Kidney (tissue), 14 donors: Measurements from ENCODE around the gene HMOX1. TPM values are rescaled to one million over a fixed set of nuclear protein-coding genes. Genes with fewer than 3 reads are reported as not detected.

Source experiments
- DNase-seq, 5 donors: peaks; one replicate each; pipeline ENCODE4 v3.0.0-alpha.2; 2013 to 2020
- FAIRE-seq: peaks from 2 replicates; lab custom pipeline; 2012; peaks lifted over from hg19 to GRCh38; lab: Jason Lieb, UNC
- H3K27ac ChIP-seq, 2 donors: one replicate each; pipeline ENCODE4 v1.7.0; 2013; ENCODE audit warnings: low read depth in 2 of 2, low read length in 2 of 2, inconsistent platforms in 1 of 2
- H3K27me3 ChIP-seq: one replicate; pipeline ENCODE4 v1.7.1; 2013; ENCODE audit warnings: low read length, inconsistent platforms; ENCODE audit not compliant: control insufficient read depth, insufficient read depth
- H3K36me3 ChIP-seq, 3 donors: one replicate each; pipeline versions ENCODE4 v1.7.0 to v1.7.1; 2013; ENCODE audit warnings: low read length in 3 of 3, control low read depth in 1 of 3, inconsistent platforms in 1 of 3; ENCODE audit not compliant: insufficient read depth in 3 of 3, control insufficient read depth in 2 of 3
- H3K4me1 ChIP-seq, 3 donors: one replicate each; pipeline versions ENCODE4 v1.7.0 to v1.7.1; 2013; ENCODE audit warnings: low read length in 3 of 3, inconsistent platforms in 1 of 3, low read depth in 1 of 3; ENCODE audit not compliant: control insufficient read depth in 2 of 3, insufficient read depth in 2 of 3
- H3K4me3 ChIP-seq, 3 donors: one replicate each; pipeline versions ENCODE4 v1.7.0 to v1.8.1; 2013; ENCODE audit warnings: low read length in 3 of 3, control low read depth in 1 of 3, inconsistent platforms in 1 of 3
- H3K9ac ChIP-seq, 3 donors: one replicate each; pipeline versions ENCODE4 v1.7.0 to v1.7.1; 2013; ENCODE audit warnings: low read length in 3 of 3, control low read depth in 1 of 3, inconsistent platforms in 1 of 3
- H3K9me3 ChIP-seq, 3 donors: one replicate each; pipeline versions ENCODE4 v1.7.0 to v1.7.1; 2013; ENCODE audit warnings: low read length in 3 of 3, control low read depth in 1 of 3, inconsistent platforms in 1 of 3; ENCODE audit not compliant: control insufficient read depth in 2 of 3, insufficient read depth in 1 of 3
- intact Hi-C: fragments of 100-400 bp; cut with DNase I; formaldehyde crosslinking; loops from one replicate; pipeline ENCODE4 v1.11.1; 2022
- polyA plus RNA-seq: library from polyadenylated mRNA; stranded (reverse); fragments of 350-450 nt; fragmentation: Illumina TruSeq; extraction: RNeasy Lipid Tissue Mini Kit (QIAGEN cat#74804); gene quantifications from one replicate; pipeline ENCODE4 v1.2.3, GENCODE V29; 2014; ENCODE audit warnings: low read depth, low replicate concordance; ENCODE audit not compliant: insufficient read depth
- total RNA-seq: library from RNA; stranded (reverse); fragmentation: NEBNext Ultra II Directional; extraction: Animal tissue kit (Norgen Biotek cat#: 25700); gene quantifications from one replicate; pipeline ENCODE4 v1.2.1, GENCODE V29; 2021
- TF ChIP-seq, protein P1 (sequence below): IDR thresholded peaks from 3 replicates; pipeline ENCODE4 v1.5.1; 2012; ENCODE audit warnings: mild to moderate bottlenecking, moderate library complexity, borderline replicate concordance; ENCODE audit not compliant: insufficient read depth; ENCODE audit errors: extremely low read depth
- donor health status: control.
- donor health status: control.
- donor health status: control.
- donor health status: control.
- donor health status: control.
- donor health status: DM: yes; HTN: yes; CAD: no.
- donor health status: Normal renal cell carcinoma (clear cell type).

HMOX1 gene
- total and polyA plus RNA-seq, 2 donors from 2014 or later: 37.7 to 234 TPM

DNA sequence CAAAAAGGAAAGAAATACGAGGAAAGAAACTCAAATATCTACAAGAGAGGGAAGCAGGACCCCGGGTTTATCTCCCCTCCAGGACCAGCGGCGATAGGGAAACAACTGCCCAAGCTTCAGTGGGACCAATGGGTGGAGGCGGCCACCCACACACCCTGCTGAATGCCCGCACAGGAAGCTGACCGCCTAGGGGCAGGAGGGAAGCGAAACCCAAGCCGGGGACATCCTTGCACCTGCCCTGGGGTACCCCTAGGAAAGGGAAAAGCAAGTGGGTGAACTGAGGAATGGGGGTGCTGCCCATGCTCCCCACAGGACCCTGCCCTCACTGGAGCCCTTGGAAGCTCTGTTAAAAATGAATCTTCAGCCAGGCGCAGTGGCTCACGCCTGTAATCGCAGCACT is 27.6 kb upstream of the HMOX1 start:
- H3K27ac ChIP-seq: no peak overlapping the region
- TF ChIP-seq, protein P1, sequence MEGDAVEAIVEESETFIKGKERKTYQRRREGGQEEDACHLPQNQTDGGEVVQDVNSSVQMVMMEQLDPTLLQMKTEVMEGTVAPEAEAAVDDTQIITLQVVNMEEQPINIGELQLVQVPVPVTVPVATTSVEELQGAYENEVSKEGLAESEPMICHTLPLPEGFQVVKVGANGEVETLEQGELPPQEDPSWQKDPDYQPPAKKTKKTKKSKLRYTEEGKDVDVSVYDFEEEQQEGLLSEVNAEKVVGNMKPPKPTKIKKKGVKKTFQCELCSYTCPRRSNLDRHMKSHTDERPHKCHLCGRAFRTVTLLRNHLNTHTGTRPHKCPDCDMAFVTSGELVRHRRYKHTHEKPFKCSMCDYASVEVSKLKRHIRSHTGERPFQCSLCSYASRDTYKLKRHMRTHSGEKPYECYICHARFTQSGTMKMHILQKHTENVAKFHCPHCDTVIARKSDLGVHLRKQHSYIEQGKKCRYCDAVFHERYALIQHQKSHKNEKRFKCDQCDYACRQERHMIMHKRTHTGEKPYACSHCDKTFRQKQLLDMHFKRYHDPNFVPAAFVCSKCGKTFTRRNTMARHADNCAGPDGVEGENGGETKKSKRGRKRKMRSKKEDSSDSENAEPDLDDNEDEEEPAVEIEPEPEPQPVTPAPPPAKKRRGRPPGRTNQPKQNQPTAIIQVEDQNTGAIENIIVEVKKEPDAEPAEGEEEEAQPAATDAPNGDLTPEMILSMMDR: no peak

GRCh38 chr22:35354068-35354467 is 26.8 kb upstream of the HMOX1 start:
- Histone ChIP-seq H3K9ac (no peak overlapping the region), H3K9me3 (no peaks in the 10 kb centered on the region), H3K27ac (no peak overlapping the region), H3K4me3 (no peak overlapping the region), H3K36me3 (no peaks in the 10 kb centered on the region), H3K27me3 (no peaks in the 10 kb centered on the region), H3K4me1 (peaks cover 0 to 15% (median 0%) of the 10 kb centered on the region in 3 donors)
- intact Hi-C loops: no loop called here
- DNase-seq: peak in 1 of 5 donors; percentile 57
- FAIRE-seq: no peak
- TF ChIP-seq, protein P1: no peak

More for the DNA sequence above, 27.6 kb upstream of the HMOX1 start:
- Histone ChIP-seq H3K4me1 (peaks cover 0 to 15% (median 0%) of the 10 kb centered on the region in 3 donors), H3K9me3 (no peaks in the 10 kb centered on the region), H3K4me3 (no peak overlapping the region), H3K27me3 (no peaks in the 10 kb centered on the region), H3K9ac (no peak overlapping the region), H3K36me3 (peaks cover 0 to under 1% (median under 1%) of the 10 kb centered on the region in 3 donors)
- intact Hi-C loops: no loop called here
- DNase-seq: peak in 1 of 5 donors; percentile 71
- no peak for FAIRE-seq

DNA sequence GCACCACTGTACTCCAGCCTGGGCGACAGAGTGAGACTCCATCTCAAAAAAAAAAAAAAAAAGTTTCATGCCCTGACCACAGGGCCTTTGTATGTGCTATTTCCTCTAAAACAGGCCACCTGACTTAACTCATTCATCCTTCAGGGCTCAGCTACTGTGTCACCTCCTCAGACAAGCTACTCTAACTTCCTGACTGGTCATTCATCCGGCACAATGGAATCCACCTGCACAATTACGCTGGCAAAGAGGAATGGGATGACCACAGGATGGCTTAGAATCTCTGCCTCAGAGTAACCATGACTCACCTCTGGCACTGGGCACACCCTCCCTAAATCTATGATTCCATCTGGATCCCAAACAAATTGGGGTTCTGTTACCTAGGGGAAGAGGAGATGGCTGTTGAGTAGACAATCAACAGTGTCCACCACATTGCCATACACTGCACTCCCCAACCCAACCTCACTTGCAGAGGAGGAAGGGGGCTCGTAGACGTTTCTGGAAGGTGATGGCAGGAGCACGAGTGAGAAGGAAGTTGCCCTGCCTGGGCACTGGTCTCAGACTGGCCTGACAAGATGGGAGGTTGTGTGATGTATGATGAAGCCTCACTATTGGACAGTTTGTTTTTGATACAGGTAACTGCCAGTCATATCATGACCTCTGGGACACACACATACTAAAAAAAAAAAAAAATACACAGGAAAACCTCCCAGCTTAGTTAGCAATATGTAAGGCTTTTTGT is 22.8 kb upstream of the HMOX1 start:
- TF ChIP-seq, protein P1: no peak
- no peak for FAIRE-seq
- Histone ChIP-seq H3K9me3 (no peaks in the 10 kb centered on the region), H3K27ac (no peak overlapping the region), H3K27me3 (no peaks in the 10 kb centered on the region), H3K36me3 (no peaks in the 10 kb centered on the region), H3K4me1 (peaks cover 0 to under 1% (median 0%) of the 10 kb centered on the region in 3 donors), H3K9ac (no peak overlapping the region), H3K4me3 (no peak overlapping the region)
- intact Hi-C loops: no loop called here
- DNase-seq: no peak
